Suprapubic skin (tissue), 4 donors: ENCODE results near the gene SERAC1. TPM values are rescaled to one million over a fixed set of nuclear protein-coding genes. Genes with fewer than 3 reads are reported as not detected.

Source experiments
- DNase-seq, 2 donors: peaks; one replicate each; pipeline ENCODE4 v3.0.0-alpha.2; 2019; ENCODE audit warnings: low spot score in 2 of 2
- H3K27ac ChIP-seq: fragments of 200-600 bp; sonication (generic); one replicate; pipeline ENCODE4 v1.5.1; 2019
- H3K27me3 ChIP-seq: fragments of 200-600 bp; sonication (generic); one replicate; pipeline ENCODE4 v1.5.1; 2019
- H3K36me3 ChIP-seq: fragments of 200-600 bp; sonication (generic); one replicate; pipeline ENCODE4 v1.5.1; 2019
- H3K4me1 ChIP-seq: fragments of 200-600 bp; sonication (generic); one replicate; pipeline ENCODE4 v1.5.1; 2019
- H3K4me3 ChIP-seq: fragments of 200-600 bp; sonication (generic); one replicate; pipeline ENCODE4 v1.5.1; 2019; ENCODE audit warnings: mild to moderate bottlenecking
- H3K9me3 ChIP-seq: fragments of 200-600 bp; sonication (generic); one replicate; pipeline ENCODE4 v1.5.1; 2019
- EP300 ChIP-seq: sonication (generic); formaldehyde crosslinking; IDR thresholded peaks from one replicate; pipeline ENCODE4 v1.6.1; 2017; ENCODE audit warnings: antibody characterized with exemption
- POLR2A ChIP-seq, 2 donors: fragments of 450-650 bp; IDR thresholded peaks; one replicate each; pipeline ENCODE4 v1.6.1; 2017; ENCODE audit warnings: antibody characterized with exemption in 2 of 2, mild to moderate bottlenecking in 2 of 2, moderate library complexity in 2 of 2
- POLR2AphosphoS5 ChIP-seq, 3 donors: sonication (generic); formaldehyde crosslinking; IDR thresholded peaks; one replicate each; pipeline ENCODE4 v1.6.1; 2017; ENCODE audit warnings: antibody characterized with exemption in 3 of 3
- WGBS: methylation state at CpG from one replicate; pipeline ENCODE4 v1.1.5; 2018; 5-methylcytosine and 5-hydroxymethylcytosine counted together
- total RNA-seq, 4 donors: library from RNA; depleted of rRNA; stranded (reverse); fragments of >200 nt; gene quantifications; one replicate each; pipeline ENCODE4 v1.1.0, GENCODE V29; 2016
- TF ChIP-seq, protein P1 (sequence below), 2 donors: fragments of 200-600 bp in 1 of 2; fragments of 450-650 bp in 1 of 2; sonication (generic) in 1 of 2; IDR thresholded peaks; one replicate each; pipeline ENCODE4 v1.5.1; 2016 to 2019; ENCODE audit warnings: antibody characterized with exemption in 2 of 2, mild to moderate bottlenecking in 1 of 2, moderate library complexity in 1 of 2

SERAC1 gene
- total RNA-seq, 4 donors from 2014 or later: 7.8 to 11.0 (median 8.7) TPM

DNA sequence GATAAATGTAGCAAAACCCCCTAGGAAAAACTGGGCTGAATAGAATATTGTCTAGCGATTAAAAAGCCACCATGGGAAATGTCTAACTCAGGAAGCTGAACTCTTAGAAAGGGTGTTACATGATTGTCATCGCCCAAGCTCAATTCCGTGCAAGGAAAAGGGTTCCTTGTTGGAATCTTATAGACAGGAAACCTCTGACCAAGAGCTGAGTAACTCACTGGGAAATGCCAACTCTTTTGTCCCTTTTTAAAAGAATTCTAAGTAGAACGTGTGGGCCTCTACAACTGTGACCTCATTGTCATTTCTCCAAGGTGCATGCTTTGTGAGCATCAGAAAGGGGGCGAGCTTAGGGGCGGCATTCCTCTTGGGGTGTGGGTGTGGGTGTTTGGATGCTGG lies 98.3 kb downstream of the SERAC1 start:
- Histone ChIP-seq H3K27ac (no peak overlapping the region), H3K9me3 (no peaks in the 10 kb centered on the region), H3K4me3 (no peak overlapping the region), H3K4me1 (peaks cover 13% of the 10 kb centered on the region), H3K36me3 (peaks cover 26% of the 10 kb centered on the region), H3K27me3 (no peaks in the 10 kb centered on the region)
- 85% methylated on average over 6 of the region's 6 CpGs for WGBS
- TF ChIP-seq, protein P1, sequence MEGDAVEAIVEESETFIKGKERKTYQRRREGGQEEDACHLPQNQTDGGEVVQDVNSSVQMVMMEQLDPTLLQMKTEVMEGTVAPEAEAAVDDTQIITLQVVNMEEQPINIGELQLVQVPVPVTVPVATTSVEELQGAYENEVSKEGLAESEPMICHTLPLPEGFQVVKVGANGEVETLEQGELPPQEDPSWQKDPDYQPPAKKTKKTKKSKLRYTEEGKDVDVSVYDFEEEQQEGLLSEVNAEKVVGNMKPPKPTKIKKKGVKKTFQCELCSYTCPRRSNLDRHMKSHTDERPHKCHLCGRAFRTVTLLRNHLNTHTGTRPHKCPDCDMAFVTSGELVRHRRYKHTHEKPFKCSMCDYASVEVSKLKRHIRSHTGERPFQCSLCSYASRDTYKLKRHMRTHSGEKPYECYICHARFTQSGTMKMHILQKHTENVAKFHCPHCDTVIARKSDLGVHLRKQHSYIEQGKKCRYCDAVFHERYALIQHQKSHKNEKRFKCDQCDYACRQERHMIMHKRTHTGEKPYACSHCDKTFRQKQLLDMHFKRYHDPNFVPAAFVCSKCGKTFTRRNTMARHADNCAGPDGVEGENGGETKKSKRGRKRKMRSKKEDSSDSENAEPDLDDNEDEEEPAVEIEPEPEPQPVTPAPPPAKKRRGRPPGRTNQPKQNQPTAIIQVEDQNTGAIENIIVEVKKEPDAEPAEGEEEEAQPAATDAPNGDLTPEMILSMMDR (IDR thresholded peaks at IDR 0.05): no peak
- TF ChIP-seq EP300 (no peak), POLR2AphosphoS5 (IDR thresholded peaks at IDR 0.05) (no peak)
- DNase-seq: no peak

DNA sequence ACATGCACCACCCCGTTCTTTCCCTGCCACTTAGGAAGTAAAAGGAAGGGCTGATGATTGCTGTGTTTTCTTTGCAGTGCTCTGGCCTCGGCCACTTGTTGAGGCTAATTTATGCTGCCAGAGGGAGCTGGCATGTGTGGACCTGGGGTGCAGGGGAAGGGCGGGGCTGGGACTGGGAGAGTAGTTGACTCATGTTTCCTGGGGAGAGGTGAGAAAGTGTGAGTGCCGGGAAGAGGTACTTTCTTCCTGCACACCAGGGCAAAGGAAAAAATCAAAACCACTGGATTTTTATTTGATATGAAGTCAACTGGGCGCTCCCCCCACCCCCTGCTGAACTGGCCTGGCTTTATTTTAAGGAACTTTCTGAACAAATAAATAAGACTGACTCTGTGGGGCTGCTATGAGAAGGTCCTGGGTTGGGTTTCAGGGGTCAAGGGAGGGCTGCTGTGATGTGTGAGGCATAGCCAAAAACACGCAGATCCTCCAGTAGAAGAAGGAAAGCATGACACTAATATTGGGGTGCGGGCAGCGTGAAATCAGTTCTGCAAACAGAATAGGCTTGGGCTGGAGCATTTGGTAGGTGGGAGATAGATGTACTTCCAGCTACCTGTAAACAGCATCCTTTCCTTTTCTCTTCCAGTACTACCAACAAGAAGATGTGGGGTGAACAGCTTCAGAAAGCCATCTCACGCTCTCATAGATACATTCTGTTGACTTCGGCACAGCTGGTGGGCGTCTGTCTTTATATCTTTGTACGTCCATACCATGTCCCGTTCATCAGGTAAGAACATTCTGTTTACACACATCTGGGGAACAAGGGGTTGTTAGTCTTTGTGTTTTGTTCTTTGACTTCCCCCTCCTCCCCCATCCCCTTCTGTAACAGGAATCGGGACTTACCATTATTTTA lies 98.9 kb downstream of the SERAC1 start:
- H3K27ac ChIP-seq: peak overlapping the region; percentile 57

DNA sequence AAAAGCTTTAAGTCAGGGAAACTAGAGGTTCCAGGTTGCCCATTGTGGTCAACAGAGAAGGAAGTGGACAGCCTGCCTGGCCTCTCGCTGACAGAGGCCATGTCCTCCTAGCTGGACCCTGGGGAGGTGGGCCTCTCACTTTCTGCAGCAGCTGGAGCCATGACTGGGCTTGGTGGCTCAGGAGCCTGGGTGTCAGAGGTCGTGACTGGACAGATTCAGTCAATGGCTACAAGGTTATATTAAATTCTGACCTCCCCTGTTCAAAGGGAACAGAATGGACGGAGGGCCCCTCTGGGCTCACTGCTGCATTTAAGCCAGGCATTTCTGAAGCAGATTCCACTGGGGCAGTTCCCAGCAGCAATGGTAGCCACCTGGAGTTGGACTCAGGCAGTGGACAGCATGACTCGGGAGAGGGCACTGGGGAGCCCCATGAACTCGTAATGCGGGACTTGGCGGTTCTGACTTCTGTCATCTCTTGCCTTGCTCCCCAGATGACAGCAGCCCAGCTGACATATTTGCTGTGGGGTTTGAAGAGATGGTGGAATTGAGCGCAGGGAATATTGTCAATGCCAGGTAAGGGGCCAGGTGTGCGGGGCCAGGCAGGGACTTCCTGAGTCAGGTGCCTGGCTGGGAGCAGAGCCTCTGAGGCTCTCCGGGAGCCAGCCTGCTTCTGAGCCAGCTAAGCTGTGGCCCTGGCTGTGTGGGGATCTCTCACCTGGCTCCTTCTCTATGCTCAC lies 99.7 kb downstream of the SERAC1 start:
- no peak for TF ChIP-seq EP300
- no peak for TF ChIP-seq POLR2AphosphoS5 (IDR thresholded peaks at IDR 0.05)
- TF ChIP-seq POLR2A (IDR thresholded peaks at IDR 0.05): no peak
- TF ChIP-seq, protein P1 (IDR thresholded peaks at IDR 0.05): no peak
- no peak for DNase-seq
- no peaks in the 10 kb centered on the region for H3K9me3 ChIP-seq
- H3K4me1 ChIP-seq: peaks cover 13% of the 10 kb centered on the region
- peaks cover 31% of the 10 kb centered on the region for H3K36me3 ChIP-seq
- WGBS: 62% methylated on average over 8 of the region's 10 CpGs
- H3K27ac ChIP-seq: peak overlapping the region; percentile 57
- no peaks in the 10 kb centered on the region for H3K27me3 ChIP-seq
- no peak overlapping the region for H3K4me3 ChIP-seq

More for the DNA sequence above, 98.9 kb downstream of the SERAC1 start:
- peaks cover 28% of the 10 kb centered on the region for H3K36me3 ChIP-seq
- H3K27me3 ChIP-seq: no peaks in the 10 kb centered on the region
- TF ChIP-seq POLR2AphosphoS5 (IDR thresholded peaks at IDR 0.05): no peak
- 67% methylated on average over 14 of the region's 14 CpGs for WGBS
- DNase-seq: peak in 1 of 2 donors; percentile 77
- no peaks in the 10 kb centered on the region for H3K9me3 ChIP-seq
- H3K4me3 ChIP-seq: no peak overlapping the region
- H3K4me1 ChIP-seq: peaks cover 13% of the 10 kb centered on the region

DNA sequence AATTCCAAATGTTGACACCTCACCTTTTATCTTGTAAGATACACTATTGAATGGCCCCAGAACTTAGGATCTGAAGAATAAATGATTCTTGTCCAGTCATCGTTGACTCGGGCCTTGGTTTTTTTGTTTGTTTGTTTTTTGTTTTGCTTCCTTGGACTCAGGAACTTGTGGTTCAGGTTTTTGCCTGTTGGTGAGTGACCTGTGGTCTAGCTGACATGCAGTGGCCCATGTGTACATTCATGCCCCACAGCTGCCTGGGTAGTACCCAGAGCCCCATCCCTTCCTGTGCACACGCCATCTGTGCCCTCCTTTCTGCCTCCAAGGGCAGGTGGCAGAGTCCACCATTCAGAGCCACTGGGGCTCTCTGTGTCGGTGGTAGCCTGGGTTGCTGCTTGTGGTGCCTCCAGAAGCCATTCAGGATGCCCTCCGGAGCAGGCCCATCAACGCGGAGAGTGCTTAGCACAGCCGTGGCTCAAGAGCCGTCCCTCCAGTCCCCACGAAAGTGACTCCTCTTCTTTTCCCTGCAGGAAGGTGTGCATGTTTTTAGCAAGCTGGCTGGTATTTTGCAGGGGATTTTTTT lies 100.5 kb downstream of the SERAC1 start:
- Histone ChIP-seq H3K27ac (no peak overlapping the region), H3K4me3 (no peak overlapping the region), H3K36me3 (peaks cover 31% of the 10 kb centered on the region), H3K27me3 (no peaks in the 10 kb centered on the region), H3K9me3 (no peaks in the 10 kb centered on the region), H3K4me1 (peaks cover 13% of the 10 kb centered on the region)
- no peak for DNase-seq
- 94% methylated on average over 9 of the region's 10 CpGs for WGBS
- TF ChIP-seq POLR2AphosphoS5 (IDR thresholded peaks at IDR 0.05) (no peak), POLR2A (IDR thresholded peaks at IDR 0.05) (no peak)

DNA sequence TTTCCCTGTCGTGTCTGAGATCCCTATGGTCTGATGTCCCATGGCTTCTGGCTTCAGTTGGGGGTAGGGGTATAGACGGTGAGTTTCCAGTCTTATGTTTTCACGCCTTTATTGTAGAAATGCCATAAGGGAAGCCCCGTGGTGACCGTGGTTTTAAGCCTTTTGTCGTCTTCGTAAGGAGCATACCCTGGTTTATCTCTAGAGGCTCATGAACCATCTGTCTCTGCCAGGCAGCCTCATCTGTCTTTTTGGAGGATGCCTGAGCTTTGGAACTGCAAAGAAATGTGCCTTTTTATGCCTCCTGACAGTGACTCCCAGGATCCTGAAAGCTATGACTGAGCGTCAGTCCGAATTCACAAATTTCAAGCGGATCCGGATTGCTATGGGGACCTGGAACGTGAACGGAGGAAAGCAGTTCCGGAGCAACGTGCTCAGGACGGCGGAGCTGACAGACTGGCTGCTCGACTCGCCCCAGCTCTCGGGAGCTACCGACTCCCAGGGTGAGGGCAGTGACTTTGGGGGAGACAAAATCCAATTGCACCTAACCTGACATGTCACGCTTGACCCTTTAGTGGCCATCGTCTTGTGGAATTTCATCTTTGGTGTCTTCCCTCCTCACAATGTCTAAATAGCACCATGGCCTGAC lies 101.8 kb downstream of the SERAC1 start:
- H3K4me1 ChIP-seq: peaks cover 15% of the 10 kb centered on the region
- 93% methylated on average over 23 of the region's 23 CpGs for WGBS
- H3K4me3 ChIP-seq: no peak overlapping the region
- H3K9me3 ChIP-seq: no peaks in the 10 kb centered on the region
- no peak for TF ChIP-seq EP300
- no peak for TF ChIP-seq POLR2A (IDR thresholded peaks at IDR 0.05)
- TF ChIP-seq POLR2AphosphoS5 (IDR thresholded peaks at IDR 0.05): no peak
- TF ChIP-seq, protein P1 (IDR thresholded peaks at IDR 0.05): no peak
- H3K27me3 ChIP-seq: no peaks in the 10 kb centered on the region
- DNase-seq: no peak
- no peak overlapping the region for H3K27ac ChIP-seq
- H3K36me3 ChIP-seq: peaks cover 31% of the 10 kb centered on the region
